Endothelial cell (in vitro differentiated cells): Measurements from ENCODE around the gene TMEM168. TPM values are rescaled to one million over a fixed set of nuclear protein-coding genes. Genes with fewer than 3 reads are reported as not detected.

Experiments
- DNase-seq: peaks from one replicate; pipeline ENCODE4 v3.0.0; 2021; ENCODE audit warnings: low spot score
- H3K27ac Mint-ChIP-seq: one replicate; pipeline ENCODE4 v1.8.0; 2021; ENCODE audit warnings: mixed read lengths, inconsistent platforms; ENCODE audit not compliant: unreplicated experiment
- H3K27me3 Mint-ChIP-seq: one replicate; pipeline ENCODE4 v1.8.0; 2021; ENCODE audit warnings: mild to moderate bottlenecking, moderate library complexity, mixed read lengths, inconsistent platforms; ENCODE audit not compliant: unreplicated experiment
- H3K36me3 Mint-ChIP-seq: one replicate; pipeline ENCODE4 v1.8.0; 2021; ENCODE audit warnings: mild to moderate bottlenecking, low read depth, mixed read lengths, inconsistent platforms; ENCODE audit not compliant: unreplicated experiment
- H3K4me1 Mint-ChIP-seq: one replicate; pipeline ENCODE4 v1.8.0; 2021; ENCODE audit warnings: mild to moderate bottlenecking, mixed read lengths, inconsistent platforms; ENCODE audit not compliant: unreplicated experiment
- H3K4me3 Mint-ChIP-seq: one replicate; pipeline ENCODE4 v1.8.0; 2021; ENCODE audit warnings: mild to moderate bottlenecking, mixed read lengths, inconsistent platforms; ENCODE audit not compliant: unreplicated experiment
- H3K9me3 Mint-ChIP-seq: one replicate; pipeline ENCODE4 v1.8.0; 2021; ENCODE audit warnings: mixed read lengths, inconsistent platforms; ENCODE audit not compliant: unreplicated experiment
- total RNA-seq: library from RNA; stranded (reverse); fragmentation: NEBNext Ultra II Directional; extraction: Animal tissue kit (Norgen Biotek cat#: 25700); gene quantifications from one replicate; pipeline ENCODE4 v1.2.1, GENCODE V29; 2021; ENCODE audit not compliant: unreplicated experiment
- TF ChIP-seq, protein P1 (sequence below): fragments of 200-600 bp; sonication (generic); IDR thresholded peaks from one replicate; pipeline ENCODE4 v1.5.0; 2021; ENCODE audit warnings: antibody characterized with exemption; ENCODE audit not compliant: unreplicated experiment

The TMEM168 gene
- total RNA-seq, 1 donor from 2014 or later, result 11.6 TPM

DNA sequence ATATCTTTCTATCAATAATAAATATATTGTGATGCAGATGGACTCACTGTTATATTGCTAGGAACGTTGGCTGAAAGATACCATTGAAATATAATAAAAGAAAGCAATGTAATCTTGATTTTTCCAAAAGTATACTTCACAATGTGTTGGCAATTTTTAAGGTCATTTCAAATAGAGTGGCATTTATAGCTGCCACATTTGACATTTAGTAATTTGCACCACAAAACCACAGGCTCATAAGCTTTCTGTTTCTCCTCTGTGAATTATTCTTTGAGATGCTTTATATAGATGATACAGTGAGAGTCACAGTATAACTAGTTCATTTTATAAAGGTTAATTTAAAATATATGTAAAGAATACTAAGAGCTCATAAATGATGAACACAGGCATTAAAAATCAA lies 44.6 kb downstream of the TMEM168 start:
- no peaks in the 10 kb centered on the region for H3K36me3 Mint-ChIP-seq
- no peaks in the 10 kb centered on the region for H3K27me3 Mint-ChIP-seq
- no peak overlapping the region for H3K4me3 Mint-ChIP-seq
- no peaks in the 10 kb centered on the region for H3K4me1 Mint-ChIP-seq
- H3K9me3 Mint-ChIP-seq, result no peaks in the 10 kb centered on the region
- DNase-seq, result no peak
- H3K27ac Mint-ChIP-seq, result no peak overlapping the region
- TF ChIP-seq, protein P1, sequence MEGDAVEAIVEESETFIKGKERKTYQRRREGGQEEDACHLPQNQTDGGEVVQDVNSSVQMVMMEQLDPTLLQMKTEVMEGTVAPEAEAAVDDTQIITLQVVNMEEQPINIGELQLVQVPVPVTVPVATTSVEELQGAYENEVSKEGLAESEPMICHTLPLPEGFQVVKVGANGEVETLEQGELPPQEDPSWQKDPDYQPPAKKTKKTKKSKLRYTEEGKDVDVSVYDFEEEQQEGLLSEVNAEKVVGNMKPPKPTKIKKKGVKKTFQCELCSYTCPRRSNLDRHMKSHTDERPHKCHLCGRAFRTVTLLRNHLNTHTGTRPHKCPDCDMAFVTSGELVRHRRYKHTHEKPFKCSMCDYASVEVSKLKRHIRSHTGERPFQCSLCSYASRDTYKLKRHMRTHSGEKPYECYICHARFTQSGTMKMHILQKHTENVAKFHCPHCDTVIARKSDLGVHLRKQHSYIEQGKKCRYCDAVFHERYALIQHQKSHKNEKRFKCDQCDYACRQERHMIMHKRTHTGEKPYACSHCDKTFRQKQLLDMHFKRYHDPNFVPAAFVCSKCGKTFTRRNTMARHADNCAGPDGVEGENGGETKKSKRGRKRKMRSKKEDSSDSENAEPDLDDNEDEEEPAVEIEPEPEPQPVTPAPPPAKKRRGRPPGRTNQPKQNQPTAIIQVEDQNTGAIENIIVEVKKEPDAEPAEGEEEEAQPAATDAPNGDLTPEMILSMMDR, result no peak

DNA sequence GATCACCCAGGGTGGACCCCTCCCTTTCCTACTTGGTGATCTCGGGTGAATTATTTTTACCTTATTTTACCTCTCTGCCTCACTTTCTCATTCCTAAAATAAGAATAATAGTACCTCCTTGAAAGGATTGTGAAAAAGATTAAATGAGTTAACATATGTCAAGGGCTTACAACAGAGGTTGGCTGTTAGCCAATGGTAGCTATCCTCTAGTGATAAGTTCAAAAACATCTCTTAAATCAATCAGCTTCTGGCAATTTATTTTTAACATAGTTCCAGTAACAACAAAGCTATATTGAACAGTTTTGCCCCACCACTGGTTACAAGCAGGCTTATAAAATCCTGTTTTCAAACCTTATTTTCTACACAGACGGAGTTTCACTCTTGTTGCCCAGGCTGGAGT lies 45.4 kb downstream of the TMEM168 start:
- H3K27me3 Mint-ChIP-seq, result no peaks in the 10 kb centered on the region
- no peak for DNase-seq
- TF ChIP-seq, protein P1, result no peak
- no peaks in the 10 kb centered on the region for H3K9me3 Mint-ChIP-seq
- no peak overlapping the region for H3K27ac Mint-ChIP-seq
- H3K4me3 Mint-ChIP-seq, result no peak overlapping the region
- no peaks in the 10 kb centered on the region for H3K4me1 Mint-ChIP-seq
- H3K36me3 Mint-ChIP-seq, result no peaks in the 10 kb centered on the region

DNA sequence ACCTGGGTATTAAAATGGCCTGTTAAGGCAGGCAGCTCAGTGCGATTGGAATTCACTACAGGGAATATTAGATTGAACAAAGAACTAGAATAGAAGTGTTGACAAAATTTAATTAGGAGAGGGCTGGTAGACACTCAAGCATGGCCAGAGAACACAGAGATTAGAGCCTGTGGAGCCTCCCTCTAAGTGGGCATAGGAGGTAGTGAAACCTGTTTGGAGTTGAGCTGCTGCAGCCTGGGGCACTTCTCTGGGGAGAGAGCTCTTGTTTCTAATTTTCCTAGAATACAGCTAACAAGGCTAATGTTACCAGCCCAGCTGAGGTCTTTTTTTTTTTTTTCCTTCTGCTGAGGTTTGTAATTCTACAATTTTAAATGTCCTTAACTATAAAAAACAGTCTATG lies 46.4 kb downstream of the TMEM168 start:
- Mint-ChIP-seq H3K36me3 (no peaks in the 10 kb centered on the region), H3K9me3 (no peaks in the 10 kb centered on the region), H3K27ac (no peak overlapping the region), H3K4me3 (no peak overlapping the region), H3K27me3 (no peaks in the 10 kb centered on the region), H3K4me1 (no peaks in the 10 kb centered on the region)
- no peak for DNase-seq
- TF ChIP-seq, protein P1, result no peak

DNA sequence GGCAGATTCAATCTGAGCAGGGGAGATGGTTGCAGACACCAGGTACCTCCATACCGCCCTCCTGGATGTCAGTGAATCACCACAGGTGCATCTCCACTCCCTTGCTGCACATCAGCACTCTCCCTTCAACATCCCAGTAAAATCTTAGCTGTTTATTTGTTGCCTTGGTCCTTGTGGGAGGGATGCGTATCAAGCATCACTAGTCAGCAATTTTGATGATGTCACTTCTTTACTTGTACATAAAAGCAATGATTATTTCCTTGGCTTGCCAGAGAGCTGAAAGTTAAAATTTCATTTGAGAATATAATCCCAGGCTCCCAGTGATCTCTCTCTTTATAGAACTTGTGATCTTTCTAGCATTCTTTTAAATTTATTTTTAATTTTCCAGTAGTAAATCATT lies 49.5 kb downstream of the TMEM168 start:
- no peak for DNase-seq
- H3K27ac Mint-ChIP-seq, result no peak overlapping the region
- H3K9me3 Mint-ChIP-seq, result no peaks in the 10 kb centered on the region
- H3K36me3 Mint-ChIP-seq, result no peaks in the 10 kb centered on the region
- TF ChIP-seq, protein P1, result no peak
- H3K4me3 Mint-ChIP-seq, result no peak overlapping the region
- no peaks in the 10 kb centered on the region for H3K4me1 Mint-ChIP-seq
- no peaks in the 10 kb centered on the region for H3K27me3 Mint-ChIP-seq

DNA sequence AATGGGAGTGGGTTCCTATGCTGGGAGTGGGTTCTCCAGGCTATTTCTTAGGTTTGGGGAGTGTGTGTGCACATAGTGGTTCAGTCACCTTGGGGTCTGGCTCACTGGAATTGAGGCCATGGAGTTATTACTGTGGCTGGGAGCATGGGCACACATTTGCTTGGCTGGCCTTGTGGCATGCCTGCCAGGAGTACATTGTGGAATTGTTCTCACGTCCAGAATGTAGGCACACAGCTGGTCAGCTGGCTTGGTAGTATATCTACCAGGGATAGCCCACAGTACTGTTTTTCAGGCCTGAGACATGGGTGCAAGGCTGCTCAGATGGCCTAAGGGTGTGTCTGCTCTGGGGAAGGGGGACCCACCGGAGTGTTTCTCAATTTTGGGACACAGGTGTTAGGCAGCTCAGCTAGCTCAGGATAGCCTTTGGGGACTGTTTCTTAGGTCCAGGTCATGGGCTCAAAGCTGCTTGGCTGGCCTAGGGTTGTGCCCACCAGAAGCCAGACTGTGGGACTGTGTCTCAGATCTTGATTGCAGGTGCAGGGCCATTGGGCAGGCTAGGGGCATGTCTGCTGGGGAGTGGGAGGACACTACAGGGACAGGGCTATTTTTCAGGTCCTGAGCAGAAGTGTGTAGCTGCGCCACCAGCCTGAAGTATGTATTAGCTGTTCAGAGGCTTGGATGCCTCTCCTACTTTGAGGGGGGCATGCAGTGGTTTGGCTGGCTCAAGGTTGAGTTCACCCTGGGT lies 50.6 kb downstream of the TMEM168 start:
- no peaks in the 10 kb centered on the region for H3K4me1 Mint-ChIP-seq
- H3K36me3 Mint-ChIP-seq, result no peaks in the 10 kb centered on the region
- no peak overlapping the region for H3K27ac Mint-ChIP-seq
- no peaks in the 10 kb centered on the region for H3K9me3 Mint-ChIP-seq
- no peak overlapping the region for H3K4me3 Mint-ChIP-seq
- TF ChIP-seq, protein P1, result no peak
- no peak for DNase-seq
- no peaks in the 10 kb centered on the region for H3K27me3 Mint-ChIP-seq
